ENCODE data around the gene KRTAP5-1. TPM values are rescaled to one million over a fixed set of nuclear protein-coding genes. Genes with fewer than 3 reads are reported as not detected.

The KRTAP5-1 gene
- total RNA-seq, 1 donor: not detected

- TF ChIP-seq, protein P1, sequence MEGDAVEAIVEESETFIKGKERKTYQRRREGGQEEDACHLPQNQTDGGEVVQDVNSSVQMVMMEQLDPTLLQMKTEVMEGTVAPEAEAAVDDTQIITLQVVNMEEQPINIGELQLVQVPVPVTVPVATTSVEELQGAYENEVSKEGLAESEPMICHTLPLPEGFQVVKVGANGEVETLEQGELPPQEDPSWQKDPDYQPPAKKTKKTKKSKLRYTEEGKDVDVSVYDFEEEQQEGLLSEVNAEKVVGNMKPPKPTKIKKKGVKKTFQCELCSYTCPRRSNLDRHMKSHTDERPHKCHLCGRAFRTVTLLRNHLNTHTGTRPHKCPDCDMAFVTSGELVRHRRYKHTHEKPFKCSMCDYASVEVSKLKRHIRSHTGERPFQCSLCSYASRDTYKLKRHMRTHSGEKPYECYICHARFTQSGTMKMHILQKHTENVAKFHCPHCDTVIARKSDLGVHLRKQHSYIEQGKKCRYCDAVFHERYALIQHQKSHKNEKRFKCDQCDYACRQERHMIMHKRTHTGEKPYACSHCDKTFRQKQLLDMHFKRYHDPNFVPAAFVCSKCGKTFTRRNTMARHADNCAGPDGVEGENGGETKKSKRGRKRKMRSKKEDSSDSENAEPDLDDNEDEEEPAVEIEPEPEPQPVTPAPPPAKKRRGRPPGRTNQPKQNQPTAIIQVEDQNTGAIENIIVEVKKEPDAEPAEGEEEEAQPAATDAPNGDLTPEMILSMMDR (IDR thresholded peaks at IDR 0.05; ENCODE audit: extremely low read depth, low read depth, low read length): no peak
- Histone ChIP-seq H3K4me1 (ENCODE audit: insufficient read depth, low read length) (no peaks in the 10 kb centered on the region), H3K27ac (ENCODE audit: low read depth, low read length) (no peak within 1 kb of the TSS)
These were observed 12.6 kb downstream of the KRTAP5-1 start, which contains the start of gene DUSP8 for GRCh38 chr11:1572197-1573076. Gene DUSP8, minus strand, starts transcription at chr11:1572271. Its CDS starts 6,445 bp downstream, at chr11:1565826.

DNA sequence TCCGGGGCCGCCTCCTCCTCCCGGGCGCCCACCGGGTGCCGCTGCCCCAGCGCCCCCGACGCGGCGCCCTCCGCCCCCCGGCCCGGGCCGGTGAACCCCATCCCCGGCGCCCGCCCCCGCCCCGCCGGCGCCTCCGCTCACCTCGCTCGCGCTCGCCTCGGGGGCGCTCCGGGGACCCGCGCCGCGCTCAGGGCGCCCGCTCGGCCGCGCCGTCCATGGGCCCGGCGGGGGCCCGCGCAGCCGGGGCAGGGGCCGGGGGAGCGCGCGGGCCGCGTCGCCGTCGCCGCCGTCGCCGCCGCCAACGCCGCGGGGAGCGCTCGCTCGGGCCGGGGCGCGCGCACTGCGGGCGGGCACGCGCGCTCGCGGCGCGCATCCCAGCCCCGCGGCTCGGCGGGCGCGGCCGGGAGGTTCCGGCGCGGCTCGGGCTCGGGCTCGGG, 13.3 kb downstream of the KRTAP5-1 start:
- no peaks in the 10 kb centered on the region for H3K36me3 ChIP-seq (ENCODE audit: insufficient read depth, low read length)
- H3K4me2 ChIP-seq (ENCODE audit: insufficient read depth, low read length): no peak overlapping the region
- no peaks in the 10 kb centered on the region for H3K79me2 ChIP-seq (ENCODE audit: insufficient read depth, low read length)
- H3K4me1 ChIP-seq (ENCODE audit: insufficient read depth, low read length): no peaks in the 10 kb centered on the region
- peak overlapping the region; percentile 72 for H3K4me3 ChIP-seq (ENCODE audit: insufficient read depth, low read length)
- H4K20me1 ChIP-seq (ENCODE audit: insufficient read depth, low read length): peaks cover 18% of the 10 kb centered on the region
- DNase-seq (ENCODE audit: insufficient read length, low spot score, missing footprints): peak; percentile 89
- no peak overlapping the region for H2AFZ ChIP-seq (ENCODE audit: low read length)
- peaks cover 32% of the 10 kb centered on the region for H3K27me3 ChIP-seq (ENCODE audit: insufficient read depth, low read length)
- TF ChIP-seq, protein P1 (IDR thresholded peaks at IDR 0.05; ENCODE audit: extremely low read depth, low read depth, low read length): no peak
- H3K27ac ChIP-seq (ENCODE audit: low read depth, low read length): no peak overlapping the region
- no peaks in the 10 kb centered on the region for H3K9me3 ChIP-seq (ENCODE audit: low read depth, low read length)

More at GRCh38 chr11:1572197-1573076, 12.6 kb downstream of the KRTAP5-1 start, which contains the start of gene DUSP8:
- H3K79me2 ChIP-seq (ENCODE audit: insufficient read depth, low read length): no peaks in the 10 kb centered on the region
- no peaks in the 10 kb centered on the region for H3K36me3 ChIP-seq (ENCODE audit: insufficient read depth, low read length)
- no peaks in the 10 kb centered on the region for H3K9me3 ChIP-seq (ENCODE audit: low read depth, low read length)
- H4K20me1 ChIP-seq (ENCODE audit: insufficient read depth, low read length): peaks cover 16% of the 10 kb centered on the region
- peak within 1 kb of the TSS; percentile 72 for H3K4me3 ChIP-seq (ENCODE audit: insufficient read depth, low read length)
- DNase-seq (ENCODE audit: insufficient read length, low spot score, missing footprints): peak; percentile 100
- peak within 1 kb of the TSS; percentile 65 for H3K4me2 ChIP-seq (ENCODE audit: insufficient read depth, low read length)
- peaks cover 32% of the 10 kb centered on the region for H3K27me3 ChIP-seq (ENCODE audit: insufficient read depth, low read length)
- no peak within 1 kb of the TSS for H2AFZ ChIP-seq (ENCODE audit: low read length)

DNA sequence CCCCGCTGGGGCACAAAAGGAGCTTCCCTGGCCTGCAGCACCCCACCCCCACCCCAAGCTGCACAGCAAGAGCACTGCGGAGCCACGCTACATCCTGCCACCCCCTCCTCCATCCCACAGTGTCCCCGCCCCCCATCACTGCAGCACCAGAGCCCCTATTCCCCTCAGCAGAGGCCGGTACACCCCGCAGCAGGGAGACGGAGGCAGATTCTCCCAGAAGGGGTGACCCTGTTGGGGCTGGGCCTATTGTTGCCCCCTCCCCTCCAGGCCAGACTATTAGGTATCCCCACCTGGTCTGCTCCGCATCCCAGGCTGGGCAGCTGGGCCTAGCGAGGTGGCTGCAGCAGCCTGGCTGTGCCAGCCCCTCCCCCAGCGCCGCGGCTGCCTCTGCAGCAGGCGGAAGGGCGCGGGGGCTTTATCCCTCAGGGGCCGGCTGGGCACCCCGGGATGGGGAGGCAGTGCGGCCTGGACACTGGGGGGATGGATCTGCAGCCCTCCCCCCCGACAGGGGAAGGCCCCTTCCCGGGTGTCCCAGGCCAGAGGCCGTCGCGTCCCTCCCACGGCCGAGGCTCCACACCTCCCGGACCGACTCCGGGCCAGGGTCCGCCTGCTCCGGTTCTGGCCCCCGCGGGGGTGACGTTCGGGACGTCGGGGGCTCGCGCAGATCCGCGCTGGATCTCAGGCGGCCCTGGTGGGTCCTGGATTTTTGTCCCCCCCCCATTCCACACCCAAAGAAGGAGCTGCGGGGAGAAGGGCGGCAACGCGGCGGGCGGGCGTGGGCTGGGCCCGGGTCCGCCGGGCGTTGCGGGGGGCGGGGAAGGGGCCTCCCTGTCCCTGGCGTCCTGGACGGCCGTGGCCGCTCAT, 14.0 kb downstream of the KRTAP5-1 start:
- Histone ChIP-seq H3K36me3 (ENCODE audit: insufficient read depth, low read length) (no peaks in the 10 kb centered on the region), H3K4me1 (ENCODE audit: insufficient read depth, low read length) (no peaks in the 10 kb centered on the region), H3K27me3 (ENCODE audit: insufficient read depth, low read length) (peaks cover 32% of the 10 kb centered on the region), H3K79me2 (ENCODE audit: insufficient read depth, low read length) (no peaks in the 10 kb centered on the region), H3K27ac (ENCODE audit: low read depth, low read length) (no peak overlapping the region), H3K4me2 (ENCODE audit: insufficient read depth, low read length) (peak overlapping the region; percentile 65), H3K9me3 (ENCODE audit: low read depth, low read length) (no peaks in the 10 kb centered on the region), H4K20me1 (ENCODE audit: insufficient read depth, low read length) (peaks cover 22% of the 10 kb centered on the region), H2AFZ (ENCODE audit: low read length) (no peak overlapping the region), H3K4me3 (ENCODE audit: insufficient read depth, low read length) (peak overlapping the region; percentile 72)
- TF ChIP-seq, protein P1 (IDR thresholded peaks at IDR 0.05; ENCODE audit: extremely low read depth, low read depth, low read length): no peak
- DNase-seq (ENCODE audit: insufficient read length, low spot score, missing footprints): peak; percentile 90

All from osteoblast (primary cell).